Mesenteric fat pad (tissue), 1 donor: ENCODE data around the gene EXOC4. TPM values are rescaled to one million over a fixed set of nuclear protein-coding genes. Genes with fewer than 3 reads are reported as not detected.

Source experiments
- DNase-seq: peaks from one replicate; pipeline ENCODE4 v3.0.0-alpha.2; 2020; ENCODE audit warnings: low spot score
- total RNA-seq: library from RNA; stranded (reverse); fragmentation: NEBNext Ultra II Directional; extraction: Animal tissue kit (Norgen Biotek cat#: 25700); gene quantifications from one replicate; pipeline ENCODE4 v1.2.1, GENCODE V29; 2021
- donor health status: DM: yes; HTN: yes; CAD: no.

EXOC4 gene
- total RNA-seq, 1 donor from 2014 or later = 79.3 TPM

- no peak for DNase-seq
These were observed 444.7 kb downstream of the EXOC4 start for GRCh38 chr7:133697585-133697984.

DNA sequence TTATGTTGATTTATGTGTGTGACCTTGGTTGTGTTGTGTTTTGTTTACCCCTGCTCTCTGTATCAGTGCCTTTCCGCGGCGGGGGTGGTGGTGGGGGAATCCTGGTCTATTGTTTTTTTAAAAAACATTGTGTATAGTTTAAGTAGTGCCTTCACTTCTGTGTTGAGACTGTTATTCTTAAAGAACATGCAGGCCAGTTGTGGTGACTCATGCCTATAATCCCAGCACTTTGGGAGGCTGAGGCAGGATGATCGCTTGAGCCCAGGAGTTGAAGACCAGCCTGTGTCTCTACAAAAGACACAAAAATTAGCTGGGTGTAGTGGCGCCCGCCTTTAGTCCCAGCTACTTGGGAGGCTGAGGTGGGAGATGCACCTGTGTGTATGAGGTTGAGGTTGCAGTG lies 445.2 kb downstream of the EXOC4 start:
- DNase-seq = no peak

DNA sequence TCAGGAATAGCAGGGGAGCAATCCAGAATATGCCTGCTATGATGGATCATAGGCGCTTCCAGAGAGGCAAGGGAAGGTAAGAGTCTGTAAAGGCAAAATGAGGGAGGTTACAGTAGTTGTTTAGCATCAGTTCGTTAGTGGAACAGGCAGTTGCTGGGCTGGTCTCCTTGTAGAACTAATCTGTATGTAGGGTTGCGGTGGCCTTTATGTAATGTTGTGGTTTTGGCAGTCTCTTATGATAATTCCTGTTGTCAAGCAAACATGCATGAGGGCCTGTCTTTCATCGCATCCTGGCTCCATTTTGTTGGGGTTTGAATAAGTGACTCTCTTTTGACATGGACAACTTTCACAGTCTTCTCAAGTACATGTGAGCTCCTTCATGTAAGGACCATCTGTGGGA lies 446.5 kb downstream of the EXOC4 start:
- no peak for DNase-seq

GRCh38 chr7:133702078-133702477 lies 449.2 kb downstream of the EXOC4 start:
- DNase-seq = no peak

DNA sequence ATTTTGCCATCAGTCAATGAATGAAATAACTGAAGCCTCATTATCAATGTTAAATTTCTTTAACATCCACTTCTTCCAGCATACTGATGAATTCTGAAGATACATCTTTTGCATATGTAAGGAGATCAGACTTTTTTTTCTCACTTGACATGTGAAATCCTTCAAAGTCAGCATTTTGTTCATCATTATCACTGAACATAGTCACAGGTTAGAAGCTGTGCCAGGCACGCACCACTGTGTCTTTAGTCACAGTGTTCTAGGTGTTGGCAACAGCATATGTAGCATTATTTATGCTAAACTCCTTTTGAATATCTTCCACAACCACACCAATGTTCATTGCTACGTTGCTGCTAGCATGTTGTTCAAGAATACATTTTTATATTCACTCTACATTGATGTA lies 450.1 kb downstream of the EXOC4 start:
- DNase-seq = no peak

- no peak for DNase-seq
These were observed 450.7 kb downstream of the EXOC4 start for GRCh38 chr7:133703547-133703946.

DNA sequence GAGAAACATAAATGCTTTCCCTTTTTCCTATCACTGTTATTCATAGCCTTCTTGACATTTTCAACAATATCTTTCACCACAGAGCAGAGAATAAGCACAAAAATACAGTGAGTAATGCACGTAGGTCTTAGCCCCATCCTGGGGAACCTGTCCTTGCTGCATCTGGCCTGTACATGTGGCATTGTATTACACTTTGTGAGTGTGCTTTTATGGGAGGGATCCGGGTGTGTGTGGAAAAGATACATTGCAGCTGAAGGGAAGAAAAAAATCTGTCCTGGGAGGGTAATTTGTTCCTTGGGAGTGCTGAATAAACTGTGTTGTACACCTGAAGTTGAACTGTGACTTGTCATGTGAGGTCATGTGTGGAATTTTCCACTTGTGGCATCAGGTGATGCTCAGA lies 451.6 kb downstream of the EXOC4 start:
- DNase-seq = no peak

GRCh38 chr7:133705596-133705995 lies 452.7 kb downstream of the EXOC4 start:
- DNase-seq = no peak

- DNase-seq = no peak
These were observed 453.1 kb downstream of the EXOC4 start for GRCh38 chr7:133706016-133706415.

- no peak for DNase-seq
These were observed 456.4 kb downstream of the EXOC4 start for GRCh38 chr7:133709036-133709880.

DNA sequence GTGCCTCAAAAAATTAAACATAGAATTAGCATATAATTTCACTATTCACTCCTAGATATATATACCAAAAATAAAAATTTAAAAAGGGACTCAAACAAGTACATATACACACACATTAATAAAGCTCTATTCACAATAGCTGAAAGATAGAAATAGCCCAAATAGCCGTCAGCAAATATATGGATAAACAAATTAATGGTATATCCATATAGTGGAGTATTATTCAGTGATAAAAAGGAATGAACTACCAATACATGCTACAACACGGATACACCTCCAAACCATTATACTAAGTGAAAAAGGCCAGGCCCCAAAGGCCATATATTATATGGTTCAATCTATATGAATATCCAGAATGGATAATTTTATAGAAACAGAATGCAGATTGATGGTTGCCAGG lies 459.7 kb downstream of the EXOC4 start:
- no peak for DNase-seq

DNA sequence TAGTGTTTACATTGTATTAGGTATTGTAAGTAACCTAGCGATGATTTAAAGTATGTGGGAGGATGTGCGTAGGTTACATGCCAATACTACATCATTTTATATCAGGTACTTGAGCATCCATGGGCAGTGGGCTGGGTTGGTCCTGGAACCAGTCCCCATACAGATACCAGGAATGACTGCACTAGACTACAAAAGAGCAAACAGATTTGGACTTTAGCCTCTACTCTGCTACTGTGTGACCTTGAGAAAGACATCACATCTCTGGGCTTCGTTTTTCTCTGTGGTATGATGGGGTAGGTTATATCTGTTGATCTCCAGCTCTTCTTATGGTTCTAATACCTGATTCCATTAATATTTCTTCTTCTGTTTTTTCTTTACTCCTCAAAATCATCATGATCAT lies 461.8 kb downstream of the EXOC4 start:
- no peak for DNase-seq

- DNase-seq = no peak
These were observed 465.3 kb downstream of the EXOC4 start for GRCh38 chr7:133718131-133718530.

- no peak for DNase-seq
These were observed 470.2 kb downstream of the EXOC4 start for GRCh38 chr7:133723044-133723443.

GRCh38 chr7:133724148-133724547 lies 471.3 kb downstream of the EXOC4 start:
- no peak for DNase-seq

DNA sequence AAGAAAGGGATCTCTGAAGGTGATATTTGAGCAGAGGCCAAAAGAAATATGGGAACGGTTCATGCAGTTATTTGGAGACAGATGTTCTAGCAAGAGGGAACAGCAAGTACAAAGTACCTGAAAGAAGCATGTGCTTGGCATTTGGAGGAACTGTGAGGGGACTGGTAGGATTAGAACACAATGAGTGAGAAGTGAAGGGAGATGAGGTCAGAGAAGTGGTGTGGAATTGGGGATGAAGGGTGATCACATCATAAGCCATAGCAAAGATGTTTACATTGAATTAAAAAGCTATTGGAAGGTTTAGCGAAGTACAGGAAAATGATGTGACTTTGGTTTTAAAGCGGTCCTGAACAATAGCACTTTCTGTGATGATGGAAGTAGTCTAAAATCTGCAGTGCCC lies 471.8 kb downstream of the EXOC4 start:
- no peak for DNase-seq

GRCh38 chr7:133727476-133728214 lies 474.8 kb downstream of the EXOC4 start:
- no peak for DNase-seq

- DNase-seq = no peak
These were observed 477.5 kb downstream of the EXOC4 start for GRCh38 chr7:133730360-133730759.

GRCh38 chr7:133733401-133733800 lies 480.5 kb downstream of the EXOC4 start:
- DNase-seq = no peak

- no peak for DNase-seq
These were observed 482.3 kb downstream of the EXOC4 start for GRCh38 chr7:133735222-133735621.

DNA sequence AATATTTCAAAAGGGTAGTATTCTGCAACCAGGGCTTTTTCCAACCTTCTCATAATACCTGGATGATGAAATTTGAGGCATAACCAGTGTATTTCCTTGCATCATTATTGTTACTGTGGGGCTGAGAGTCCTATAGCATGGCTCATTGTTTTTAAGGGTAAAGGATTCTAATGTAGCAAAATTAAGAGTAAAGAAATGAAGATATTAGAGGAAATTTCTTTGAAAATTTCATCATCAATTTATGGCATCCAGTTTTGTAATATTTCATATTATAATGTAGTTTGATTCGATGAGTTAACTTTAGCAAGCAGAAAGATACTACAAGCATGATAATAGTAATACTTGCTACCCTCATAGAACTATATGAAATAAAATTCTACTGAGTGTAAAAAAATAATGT lies 486.9 kb downstream of the EXOC4 start:
- DNase-seq = no peak

- DNase-seq = no peak
These were observed 488.2 kb downstream of the EXOC4 start for GRCh38 chr7:133741078-133741477.

DNA sequence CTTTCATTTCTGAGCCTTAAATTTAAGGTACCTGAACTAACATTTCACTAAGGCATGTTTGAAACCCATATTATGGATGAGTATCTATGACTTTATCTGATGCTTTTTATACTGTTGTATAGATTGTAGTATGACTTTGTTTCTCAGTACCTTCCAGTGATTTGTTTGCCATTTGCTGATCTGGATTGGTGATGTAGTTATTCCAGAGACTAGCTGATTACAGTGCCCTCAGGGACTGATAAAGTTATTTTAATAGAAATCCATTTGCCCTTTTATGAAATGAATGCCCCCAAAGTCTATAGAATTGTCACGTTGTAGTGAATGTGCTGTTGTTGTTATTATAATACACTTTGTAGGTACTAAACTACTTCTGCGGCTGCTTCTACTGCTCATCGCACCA lies 488.8 kb downstream of the EXOC4 start:
- DNase-seq = no peak
